DOHH2 (cell line): Measurements from ENCODE around the gene MRPS12.
"Not testable (repeated sequence)": the region's sequence is repeated elsewhere in the genome, so short reads cannot be mapped to it uniquely, and the experiment has no call there.

ENCODE experiments used
- H3F3A ChIP-seq: fragments of 200-600 bp; sonication (generic), shearing (Covaris generic); 2 replicates; pipeline ENCODE4 v1.6.0; 2016; ENCODE audit warnings: antibody characterized with exemption, mild to moderate bottlenecking; ENCODE audit not compliant: control insufficient read depth, insufficient read depth
- H3K27ac ChIP-seq: fragments of 200-600 bp; sonication (generic); 2 replicates; pipeline ENCODE4 v1.5.1; 2014; ENCODE audit warnings: low read depth, mild to moderate bottlenecking, low read length, moderate library complexity
- H3K27me3 ChIP-seq: fragments of 200-600 bp; sonication (generic); 2 replicates; pipeline ENCODE4 v1.6.1; 2014; ENCODE audit warnings: mild to moderate bottlenecking, low read length, mixed read lengths; ENCODE audit not compliant: control insufficient read depth
- H3K36me3 ChIP-seq: fragments of 200-600 bp; sonication (generic); 2 replicates; pipeline ENCODE4 v1.6.1; 2014; ENCODE audit warnings: mild to moderate bottlenecking, low read length, moderate library complexity, mixed read lengths; ENCODE audit not compliant: control insufficient read depth
- H3K4me1 ChIP-seq: fragments of 200-600 bp; sonication (generic); 2 replicates; pipeline ENCODE4 v1.6.1; 2014; ENCODE audit warnings: mild to moderate bottlenecking, low read length, mixed read lengths; ENCODE audit not compliant: control insufficient read depth
- H3K4me2 ChIP-seq: fragments of 200-600 bp; sonication (generic); 2 replicates; pipeline ENCODE4 v1.6.0; 2014; ENCODE audit warnings: mild to moderate bottlenecking, low read length, moderate library complexity
- H3K4me3 ChIP-seq: fragments of 200-600 bp; sonication (generic); 2 replicates; pipeline ENCODE4 v1.5.1; 2014; ENCODE audit warnings: mild to moderate bottlenecking, low read length, mixed read lengths
- H3K79me2 ChIP-seq: fragments of 200-600 bp; sonication (generic); 2 replicates; pipeline ENCODE4 v1.6.1; 2014; ENCODE audit warnings: mild to moderate bottlenecking, low read length, mixed read lengths; ENCODE audit not compliant: control insufficient read depth
- H3K9me2 ChIP-seq: fragments of 200-600 bp; sonication (generic); replicated peaks from 2 replicates; pipeline ENCODE4 v1.6.1; 2014; ENCODE audit warnings: mild to moderate bottlenecking, low read length, mixed read lengths; ENCODE audit not compliant: control insufficient read depth
- H3K9me3 ChIP-seq: fragments of 200-600 bp; sonication (generic); 2 replicates; pipeline ENCODE4 v1.6.1; 2014; ENCODE audit warnings: antibody characterized with exemption, low read length, mixed read lengths; ENCODE audit not compliant: control insufficient read depth, insufficient read depth
- H4K20me1 ChIP-seq: fragments of 200-600 bp; sonication (generic); 2 replicates; pipeline ENCODE4 v1.6.0; 2014; ENCODE audit warnings: low read depth, mild to moderate bottlenecking, antibody characterized with exemption, low read length, moderate library complexity; ENCODE audit not compliant: control insufficient read depth, insufficient read depth
- CTCF ChIP-seq: fragments of 200-600 bp; sonication (generic); IDR thresholded peaks from one replicate; pipeline ENCODE4 v1.5.1; 2014; ENCODE audit warnings: antibody characterized with exemption, mild to moderate bottlenecking, low read depth, low read length; ENCODE audit not compliant: poor library complexity, severe bottlenecking
- EZH2phosphoT487 ChIP-seq: fragments of 200-600 bp; sonication (generic); IDR thresholded peaks from 2 replicates; pipeline ENCODE4 v1.6.1; 2017; ENCODE audit warnings: borderline replicate concordance, mild to moderate bottlenecking, antibody characterized with exemption, low read length, moderate library complexity, mixed read lengths

The MRPS12 gene

GRCh38 chr19:38932425-38933179 is 1.9 kb downstream of the MRPS12 start:
- Histone ChIP-seq H3F3A (no peaks in the 10 kb centered on the region), H3K9me3 (no peaks in the 10 kb centered on the region), H3K4me3 (peak overlapping the region; percentile 96; the same call in 1 of the 2 replicates), H3K27ac (no peak overlapping the region), H3K4me2 (peak overlapping the region; percentile 68), H3K36me3 (peaks cover 37% of the 10 kb centered on the region), H3K4me1 (peaks cover 25% of the 10 kb centered on the region), H4K20me1 (no peaks in the 10 kb centered on the region), H3K27me3 (no peaks in the 10 kb centered on the region), H3K9me2 (no peaks in the 10 kb centered on the region), H3K79me2 (peaks cover 57% of the 10 kb centered on the region)
- peak; percentile 62 for TF ChIP-seq CTCF
- TF ChIP-seq EZH2phosphoT487: no peak

- H3K4me3 ChIP-seq: no peak overlapping the region
- H3K4me2 ChIP-seq: no peak overlapping the region
- no peaks in the 10 kb centered on the region for H3F3A ChIP-seq
- H3K79me2 ChIP-seq: peaks cover 47% of the 10 kb centered on the region
- H3K36me3 ChIP-seq: peaks cover 35% of the 10 kb centered on the region
- no peak overlapping the region for H3K27ac ChIP-seq
- no peaks in the 10 kb centered on the region for H3K27me3 ChIP-seq
- peaks cover 25% of the 10 kb centered on the region for H3K4me1 ChIP-seq
- H4K20me1 ChIP-seq: no peaks in the 10 kb centered on the region
- no peak for TF ChIP-seq EZH2phosphoT487
- TF ChIP-seq CTCF: no peak
- H3K9me2 ChIP-seq: no peaks in the 10 kb centered on the region
- H3K9me3 ChIP-seq: no peaks in the 10 kb centered on the region
These were observed 2.8 kb downstream of the MRPS12 start for GRCh38 chr19:38933544-38933943.

- H3K4me3 ChIP-seq: no peak overlapping the region
- TF ChIP-seq EZH2phosphoT487 (no peak), CTCF (no peak)
- no peaks in the 10 kb centered on the region for H3K4me1 ChIP-seq
- no peaks in the 10 kb centered on the region for H3K79me2 ChIP-seq
- peaks cover under 1% of the 10 kb centered on the region; the same call in 1 of the 2 replicates for H3K36me3 ChIP-seq
- no peak overlapping the region for H3K4me2 ChIP-seq
- no peaks in the 10 kb centered on the region for H3F3A ChIP-seq
- H3K27ac ChIP-seq: no peak overlapping the region
- H3K9me3 ChIP-seq: no peaks in the 10 kb centered on the region
- H4K20me1 ChIP-seq: no peaks in the 10 kb centered on the region
- H3K9me2 ChIP-seq: no peaks in the 10 kb centered on the region
- no peaks in the 10 kb centered on the region for H3K27me3 ChIP-seq
These were observed 9.2 kb downstream of the MRPS12 start for GRCh38 chr19:38939957-38940356.

- H3K4me2 ChIP-seq, H3K9me2 ChIP-seq, H3K9me3 ChIP-seq, H3K36me3 ChIP-seq, H3K27ac ChIP-seq, H3F3A ChIP-seq, H4K20me1 ChIP-seq, H3K79me2 ChIP-seq, H3K4me3 ChIP-seq, H3K4me1 ChIP-seq, H3K27me3 ChIP-seq: not testable (repeated sequence)
These were observed 10.7 kb downstream of the MRPS12 start for GRCh38 chr19:38941466-38941865.
